ENCODE data around the gene PTGFRN.

DNA sequence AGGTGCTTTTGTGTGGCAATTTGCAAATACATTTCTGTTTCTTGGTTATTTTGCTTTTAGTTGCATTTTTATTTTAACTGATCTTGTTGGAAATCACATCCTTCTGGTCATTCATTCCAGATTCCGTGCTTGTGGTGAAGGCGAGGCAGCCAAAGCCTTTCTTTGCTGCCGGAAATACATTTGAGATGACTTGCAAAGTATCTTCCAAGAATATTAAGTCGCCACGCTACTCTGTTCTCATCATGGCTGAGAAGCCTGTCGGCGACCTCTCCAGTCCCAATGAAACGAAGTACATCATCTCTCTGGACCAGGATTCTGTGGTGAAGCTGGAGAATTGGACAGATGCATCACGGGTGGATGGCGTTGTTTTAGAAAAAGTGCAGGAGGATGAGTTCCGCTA lies 57.1 kb downstream of the PTGFRN start:
- TF ChIP-seq CTCF (conservative IDR thresholded peaks at IDR 0.05; ENCODE audit: low read depth in 2 of 2) (no peak), POLR2AphosphoS5 (IDR thresholded peaks at IDR 0.05; ENCODE audit: low read depth) (no peak), EZH2phosphoT487 (IDR thresholded peaks at IDR 0.05; ENCODE audit: unreplicated experiment) (no peak), REST (IDR thresholded peaks at IDR 0.05; ENCODE audit: unreplicated experiment) (no peak), CREB1 (CRISPR knock-in tag; IDR thresholded peaks at IDR 0.05; ENCODE audit: low read depth) (no peak), ZNF331 (CRISPR knock-in tag; IDR thresholded peaks at IDR 0.05; ENCODE audit: low read depth) (no peak), EZH2 (IDR thresholded peaks at IDR 0.05; ENCODE audit: low read depth, unreplicated experiment) (no peak), JUNB (IDR thresholded peaks at IDR 0.05; ENCODE audit: unreplicated experiment) (no peak)
- TF ChIP-seq, protein P1, sequence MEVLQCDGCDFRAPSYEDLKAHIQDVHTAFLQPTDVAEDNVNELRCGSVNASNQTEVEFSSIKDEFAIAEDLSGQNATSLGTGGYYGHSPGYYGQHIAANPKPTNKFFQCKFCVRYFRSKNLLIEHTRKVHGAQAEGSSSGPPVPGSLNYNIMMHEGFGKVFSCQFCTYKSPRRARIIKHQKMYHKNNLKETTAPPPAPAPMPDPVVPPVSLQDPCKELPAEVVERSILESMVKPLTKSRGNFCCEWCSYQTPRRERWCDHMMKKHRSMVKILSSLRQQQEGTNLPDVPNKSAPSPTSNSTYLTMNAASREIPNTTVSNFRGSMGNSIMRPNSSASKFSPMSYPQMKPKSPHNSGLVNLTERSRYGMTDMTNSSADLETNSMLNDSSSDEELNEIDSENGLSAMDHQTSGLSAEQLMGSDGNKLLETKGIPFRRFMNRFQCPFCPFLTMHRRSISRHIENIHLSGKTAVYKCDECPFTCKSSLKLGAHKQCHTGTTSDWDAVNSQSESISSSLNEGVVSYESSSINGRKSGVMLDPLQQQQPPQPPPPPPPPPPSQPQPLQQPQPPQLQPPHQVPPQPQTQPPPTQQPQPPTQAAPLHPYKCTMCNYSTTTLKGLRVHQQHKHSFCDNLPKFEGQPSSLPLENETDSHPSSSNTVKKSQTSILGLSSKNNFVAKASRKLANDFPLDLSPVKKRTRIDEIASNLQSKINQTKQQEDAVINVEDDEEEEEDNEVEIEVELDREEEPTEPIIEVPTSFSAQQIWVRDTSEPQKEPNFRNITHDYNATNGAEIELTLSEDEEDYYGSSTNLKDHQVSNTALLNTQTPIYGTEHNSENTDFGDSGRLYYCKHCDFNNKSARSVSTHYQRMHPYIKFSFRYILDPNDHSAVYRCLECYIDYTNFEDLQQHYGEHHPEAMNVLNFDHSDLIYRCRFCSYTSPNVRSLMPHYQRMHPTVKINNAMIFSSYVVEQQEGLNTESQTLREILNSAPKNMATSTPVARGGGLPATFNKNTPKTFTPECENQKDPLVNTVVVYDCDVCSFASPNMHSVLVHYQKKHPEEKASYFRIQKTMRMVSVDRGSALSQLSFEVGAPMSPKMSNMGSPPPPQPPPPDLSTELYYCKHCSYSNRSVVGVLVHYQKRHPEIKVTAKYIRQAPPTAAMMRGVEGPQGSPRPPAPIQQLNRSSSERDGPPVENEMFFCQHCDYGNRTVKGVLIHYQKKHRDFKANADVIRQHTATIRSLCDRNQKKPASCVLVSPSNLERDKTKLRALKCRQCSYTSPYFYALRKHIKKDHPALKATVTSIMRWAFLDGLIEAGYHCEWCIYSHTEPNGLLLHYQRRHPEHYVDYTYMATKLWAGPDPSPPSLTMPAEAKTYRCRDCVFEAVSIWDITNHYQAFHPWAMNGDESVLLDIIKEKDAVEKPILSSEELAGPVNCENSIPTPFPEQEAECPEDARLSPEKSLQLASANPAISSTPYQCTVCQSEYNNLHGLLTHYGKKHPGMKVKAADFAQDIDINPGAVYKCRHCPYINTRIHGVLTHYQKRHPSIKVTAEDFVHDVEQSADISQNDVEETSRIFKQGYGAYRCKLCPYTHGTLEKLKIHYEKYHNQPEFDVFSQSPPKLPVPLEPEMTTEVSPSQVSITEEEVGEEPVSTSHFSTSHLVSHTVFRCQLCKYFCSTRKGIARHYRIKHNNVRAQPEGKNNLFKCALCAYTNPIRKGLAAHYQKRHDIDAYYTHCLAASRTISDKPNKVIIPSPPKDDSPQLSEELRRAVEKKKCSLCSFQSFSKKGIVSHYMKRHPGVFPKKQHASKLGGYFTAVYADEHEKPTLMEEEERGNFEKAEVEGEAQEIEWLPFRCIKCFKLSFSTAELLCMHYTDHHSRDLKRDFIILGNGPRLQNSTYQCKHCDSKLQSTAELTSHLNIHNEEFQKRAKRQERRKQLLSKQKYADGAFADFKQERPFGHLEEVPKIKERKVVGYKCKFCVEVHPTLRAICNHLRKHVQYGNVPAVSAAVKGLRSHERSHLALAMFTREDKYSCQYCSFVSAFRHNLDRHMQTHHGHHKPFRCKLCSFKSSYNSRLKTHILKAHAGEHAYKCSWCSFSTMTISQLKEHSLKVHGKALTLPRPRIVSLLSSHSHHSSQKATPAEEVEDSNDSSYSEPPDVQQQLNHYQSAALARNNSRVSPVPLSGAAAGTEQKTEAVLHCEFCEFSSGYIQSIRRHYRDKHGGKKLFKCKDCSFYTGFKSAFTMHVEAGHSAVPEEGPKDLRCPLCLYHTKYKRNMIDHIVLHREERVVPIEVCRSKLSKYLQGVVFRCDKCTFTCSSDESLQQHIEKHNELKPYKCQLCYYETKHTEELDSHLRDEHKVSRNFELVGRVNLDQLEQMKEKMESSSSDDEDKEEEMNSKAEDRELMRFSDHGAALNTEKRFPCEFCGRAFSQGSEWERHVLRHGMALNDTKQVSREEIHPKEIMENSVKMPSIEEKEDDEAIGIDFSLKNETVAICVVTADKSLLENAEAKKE (CRISPR knock-in tag; IDR thresholded peaks at IDR 0.05), result no peak
- TF ChIP-seq, protein P2, sequence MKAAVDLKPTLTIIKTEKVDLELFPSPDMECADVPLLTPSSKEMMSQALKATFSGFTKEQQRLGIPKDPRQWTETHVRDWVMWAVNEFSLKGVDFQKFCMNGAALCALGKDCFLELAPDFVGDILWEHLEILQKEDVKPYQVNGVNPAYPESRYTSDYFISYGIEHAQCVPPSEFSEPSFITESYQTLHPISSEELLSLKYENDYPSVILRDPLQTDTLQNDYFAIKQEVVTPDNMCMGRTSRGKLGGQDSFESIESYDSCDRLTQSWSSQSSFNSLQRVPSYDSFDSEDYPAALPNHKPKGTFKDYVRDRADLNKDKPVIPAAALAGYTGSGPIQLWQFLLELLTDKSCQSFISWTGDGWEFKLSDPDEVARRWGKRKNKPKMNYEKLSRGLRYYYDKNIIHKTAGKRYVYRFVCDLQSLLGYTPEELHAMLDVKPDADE (IDR thresholded peaks at IDR 0.05), result no peak
